GM12878 (cell line): Measurements from ENCODE around the gene FILIP1L. TPM values are rescaled to one million over a fixed set of nuclear protein-coding genes. Genes with fewer than 3 reads are reported as not detected.

Experiments used
- CHD1 ChIP-seq: IDR thresholded peaks from 2 replicates; pipeline ENCODE4 v1.6.1; 2012; ENCODE audit warnings: low read depth, low read length, improper control_type of control experiment
- E2F8 ChIP-seq: fragments of 450-650 bp; IDR thresholded peaks from 2 replicates; pipeline ENCODE4 v1.6.1; 2018; ENCODE audit warnings: mild to moderate bottlenecking, low read depth, moderate library complexity; ENCODE audit not compliant: partially characterized antibody
- EED ChIP-seq: sonication (generic); IDR thresholded peaks from 2 replicates; pipeline ENCODE4 v1.6.1; 2016; ENCODE audit warnings: antibody characterized with exemption, low read depth
- HCFC1 ChIP-seq: fragments of 150-350 bp; IDR thresholded peaks from 2 replicates; pipeline ENCODE4 v1.6.1; 2014; ENCODE audit warnings: low read length
- IKZF2 ChIP-seq, 2 experiments: fragments of 450-650 bp; IDR thresholded peaks; 2 replicates each; pipeline ENCODE4 v1.6.1; 2017; ENCODE audit warnings: mild to moderate bottlenecking in 2 of 2, moderate library complexity in 2 of 2
- KAT2A ChIP-seq: conservative IDR thresholded peaks from 2 replicates; pipeline ENCODE4 v1.6.1; 2011; ENCODE audit warnings: low read depth, low read length; ENCODE audit not compliant: control insufficient read depth
- MAX ChIP-seq: IDR thresholded peaks from 2 replicates; pipeline ENCODE4 v1.6.1; 2012; ENCODE audit warnings: low read depth, low read length, improper control_type of control experiment
- PAX8 ChIP-seq: fragments of 450-650 bp; IDR thresholded peaks from 2 replicates; pipeline ENCODE4 v1.6.1; 2017; ENCODE audit warnings: mild to moderate bottlenecking, moderate library complexity
- PBX3 ChIP-seq: IDR thresholded peaks from 2 replicates; pipeline ENCODE4 v1.6.1; 2011; ENCODE audit warnings: mild to moderate bottlenecking, low read depth, low read length, moderate library complexity; ENCODE audit not compliant: insufficient replicate concordance
- POLR2A ChIP-seq: IDR thresholded peaks from 2 replicates; pipeline ENCODE4 v1.6.1; 2011; ENCODE audit warnings: low read depth, mild to moderate bottlenecking, low read length
- REST ChIP-seq: IDR thresholded peaks from 2 replicates; pipeline ENCODE4 v1.6.1; 2012; ENCODE audit warnings: mild to moderate bottlenecking, low read depth, low read length
- SIX5 ChIP-seq: IDR thresholded peaks from 2 replicates; pipeline ENCODE4 v1.6.1; 2011; ENCODE audit warnings: mild to moderate bottlenecking, low read depth, low read length, moderate library complexity; ENCODE audit not compliant: severe bottlenecking
- SMAD5 ChIP-seq: IDR thresholded peaks from 2 replicates; pipeline ENCODE4 v1.6.1; 2016; ENCODE audit warnings: antibody characterized with exemption, low read depth
- SREBF1 ChIP-seq: IDR thresholded peaks from 2 replicates; pipeline ENCODE4 v1.6.1; 2012; ENCODE audit warnings: mild to moderate bottlenecking, low read length
- TARDBP ChIP-seq: IDR thresholded peaks from 2 replicates; pipeline ENCODE4 v1.6.1; 2016; ENCODE audit warnings: borderline replicate concordance
- TBL1XR1 ChIP-seq: IDR thresholded peaks from 2 replicates; pipeline ENCODE4 v1.6.1; 2012; ENCODE audit warnings: low read depth, low read length, improper control_type of control experiment
- WRNIP1 ChIP-seq: IDR thresholded peaks from 2 replicates; pipeline ENCODE4 v1.6.1; 2011; ENCODE audit warnings: low read depth, low read length, improper control_type of control experiment, borderline replicate concordance
- ZBTB4 ChIP-seq: fragments of 450-650 bp; formaldehyde crosslinking; IDR thresholded peaks from 2 replicates; pipeline ENCODE4 v1.4.0; 2022; ENCODE audit warnings: mild to moderate bottlenecking, moderate library complexity
- ZNF274 ChIP-seq: IDR thresholded peaks from one replicate; pipeline ENCODE4 v1.8.0; 2011; ENCODE audit not compliant: insufficient read length, insufficient read depth
- ZZZ3 ChIP-seq: IDR thresholded peaks from 2 replicates; pipeline ENCODE4 v1.6.1; 2011; ENCODE audit warnings: low read depth; ENCODE audit not compliant: control insufficient read depth, insufficient read length
- polyA plus RNA-seq, 11 experiments: library from polyadenylated mRNA; depleted of rRNA in 4 of 11; unstranded in 6 of 11; stranded (reverse) in 5 of 11; fragments of >200 nt; fragmentation: Nextera tagmentation in 4 of 11; fragmentation: Illumina TruSeq in 1 of 11; extraction: Ambion mirVana in 4 of 11; extraction: Trizol in 1 of 11; gene quantifications; 1 replicate in 1 of 11; 2 replicates in 10 of 11; pipeline versions ENCODE4 v1.2.1 to v1.2.3, GENCODE V29; 2011 to 2016; ENCODE audit warnings: inconsistent platforms in 2 of 11, missing spikeins in 2 of 11, low read depth in 1 of 11
- total RNA-seq, 4 experiments: library from RNA; depleted of rRNA in 3 of 4; stranded (reverse); fragments of >200 nt in 3 of 4; fragmentation: Illumina TruSeq in 1 of 4; extraction: Trizol in 1 of 4; gene quantifications; 2 replicates each; pipeline versions ENCODE4 v1.2.1 to v1.2.3, GENCODE V29; 2013 to 2021

Gene FILIP1L
- total and polyA plus RNA-seq, 10 of the 15 experiments (the other 5 are each of a cell fraction or from before 2014, with no cell fraction given) = 0.24 to 6.1 (median 3.5) TPM

GRCh38 chr3:99817437-99818240 lies 296.7 kb downstream of the FILIP1L start, which contains the start of gene CMSS1 (continued):
- TF ChIP-seq REST = no peak
- TF ChIP-seq CHD1 = 0 out of 2 replicates have a peak, but pooled peaks have one; percentile 56
- TF ChIP-seq E2F8 = peak; percentile 91
- TF ChIP-seq MAX = peak; percentile 85
- TF ChIP-seq PBX3 = no peak
- 0 out of 2 replicates have a peak, but pooled peaks have one; percentile 60 for TF ChIP-seq SMAD5
- TF ChIP-seq WRNIP1 = no peak
- no peak for TF ChIP-seq PAX8
- no peak for TF ChIP-seq ZNF274
- no peak for TF ChIP-seq TARDBP
- peak; percentile 72; the same call in 1 of the 2 replicates for TF ChIP-seq TBL1XR1
- peak; percentile 55 to 58; a peak in 3 of 4 replicates for TF ChIP-seq IKZF2 (IDR thresholded peaks at IDR 0.05)
- no peak for TF ChIP-seq KAT2A
- TF ChIP-seq SIX5 = no peak
- TF ChIP-seq SREBF1 = no peak
- no peak for TF ChIP-seq ZZZ3
- TF ChIP-seq EED = peak; percentile 15; the same call in 1 of the 2 replicates
- TF ChIP-seq HCFC1 = peak; percentile 22
- no peak for TF ChIP-seq ZBTB4
- peak; percentile 95 for TF ChIP-seq POLR2A
